Measurements from ENCODE around the gene LCN12.
A peak's percentile ranks its signal among the peaks of the same experiment; 100 is the strongest.

The LCN12 gene

GRCh38 chr9:136927343-136928271 is 24.5 kb upstream of the LCN12 start:
- DNase-seq: no peak

- DNase-seq: no peak
These were observed 23.5 kb upstream of the LCN12 start for GRCh38 chr9:136928591-136928990.

- no peak for DNase-seq
These were observed 22.1 kb upstream of the LCN12 start for GRCh38 chr9:136930014-136930413.

GRCh38 chr9:136931611-136932130 is 20.4 kb upstream of the LCN12 start:
- DNase-seq: no peak

GRCh38 chr9:136934277-136934676 is 17.8 kb upstream of the LCN12 start:
- DNase-seq: no peak

GRCh38 chr9:136935651-136936050 is 16.4 kb upstream of the LCN12 start:
- no peak for DNase-seq

GRCh38 chr9:136936645-136937170 is 15.4 kb upstream of the LCN12 start:
- DNase-seq: no peak

- no peak for DNase-seq
These were observed 14.7 kb upstream of the LCN12 start for GRCh38 chr9:136937186-136938001.

GRCh38 chr9:136939431-136939995 is 12.6 kb upstream of the LCN12 start:
- DNase-seq: no peak

GRCh38 chr9:136939996-136940525 is 12.0 kb upstream of the LCN12 start:
- no peak for DNase-seq

- DNase-seq: no peak
These were observed 11.4 kb upstream of the LCN12 start for GRCh38 chr9:136940526-136941230.

GRCh38 chr9:136941231-136942111 is 10.6 kb upstream of the LCN12 start:
- DNase-seq: no peak

- no peak for DNase-seq
These were observed 9.8 kb upstream of the LCN12 start for GRCh38 chr9:136942112-136942880.

GRCh38 chr9:136942881-136943230 is 9.2 kb upstream of the LCN12 start:
- no peak for DNase-seq

GRCh38 chr9:136943291-136944211 is 8.5 kb upstream of the LCN12 start:
- DNase-seq: no peak

GRCh38 chr9:136944212-136944518 is 7.9 kb upstream of the LCN12 start:
- peak in 1 of 2 experiments; percentile 65 for DNase-seq

GRCh38 chr9:136944519-136945332 is 7.3 kb upstream of the LCN12 start, which contains the start of the genes C8G and FBXW5:
Gene C8G, plus strand, starts transcription at chr9:136945243. Its CDS starts 78 bp downstream, at chr9:136945321.
Gene FBXW5, minus strand, starts transcription at chr9:136944738. Its CDS starts 655 bp downstream, at chr9:136944083.
- peak; percentile 87 to 89 for DNase-seq

All from Kasumi-1 (cell line).